Measurements from ENCODE around the gene NUFIP1. TPM values are rescaled to one million over a fixed set of nuclear protein-coding genes. Genes with fewer than 3 reads are reported as not detected.
"Not testable (repeated sequence)": the region's sequence is repeated elsewhere in the genome, so short reads cannot be mapped to it uniquely, and the experiment has no call there.

Gene NUFIP1
- 3.4 and 3.6 TPM in 2 replicates for total RNA-seq (2014; rRNA removed; shearing (Covaris generic); ENCODE audit: low replicate concordance)

DNA sequence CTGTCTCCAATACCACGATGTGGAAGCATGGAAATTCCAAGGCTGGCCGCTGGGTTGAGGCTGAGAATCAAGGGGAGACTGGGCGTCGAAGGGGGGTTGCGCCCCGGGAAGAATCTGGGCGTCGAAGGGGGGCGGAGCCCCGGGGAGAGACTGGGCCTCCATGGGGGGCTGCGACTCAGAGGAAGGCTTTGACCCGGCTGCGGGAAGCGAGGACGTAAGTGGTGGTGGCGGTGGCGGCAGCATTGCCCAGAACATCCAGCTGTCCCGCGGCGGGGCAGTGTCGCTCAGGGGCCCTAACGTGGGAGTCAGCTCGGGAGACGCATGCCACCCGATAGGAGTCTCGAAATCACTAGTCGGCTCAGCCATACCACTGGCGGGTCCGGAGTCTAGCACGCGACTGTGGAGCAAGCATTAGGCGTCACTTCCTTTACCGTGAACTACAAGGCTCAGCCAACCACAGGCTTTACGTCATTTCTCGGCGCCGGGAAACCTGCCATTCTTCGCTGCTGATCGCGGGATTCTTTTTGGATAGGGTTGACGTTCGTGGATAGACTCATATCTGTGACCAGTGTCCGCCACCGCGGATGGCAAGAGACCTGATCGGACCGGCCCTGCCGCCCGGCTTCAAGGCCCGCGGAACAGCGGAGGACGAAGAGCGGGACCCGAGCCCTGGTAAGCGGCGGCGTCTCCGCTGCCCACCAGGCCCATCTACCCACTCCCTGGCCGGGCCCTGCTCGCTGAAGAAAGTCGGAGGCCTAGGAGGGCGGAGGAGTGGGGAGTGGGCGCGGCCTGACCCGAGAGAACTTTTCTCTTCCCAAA lies at the start of gene NUFIP1, which contains the start of gene GPALPP1:
Gene NUFIP1, minus strand, starts transcription at position 401 of the 819 bp plus-strand sequence. Its CDS starts 35 bp downstream, at position 366.
Gene GPALPP1, plus strand, starts transcription at position 468 of the 819 bp plus-strand sequence. Its CDS starts 117 bp downstream, at position 585.
- in situ Hi-C loops (cut with HindIII; ENCODE audit: low pct_unique_long_range_greater_than_20kb, low sequenced_read_pairs), result no loop called here
- peak; percentile 74 for DNase-seq (ENCODE audit: low read depth)

- in situ Hi-C loops (cut with HindIII; ENCODE audit: low pct_unique_long_range_greater_than_20kb, low sequenced_read_pairs), result no loop called here
- DNase-seq (ENCODE audit: low read depth), result no peak
These were observed 46.9 kb upstream of the NUFIP1 start for GRCh38 chr13:45036206-45036605.

DNA sequence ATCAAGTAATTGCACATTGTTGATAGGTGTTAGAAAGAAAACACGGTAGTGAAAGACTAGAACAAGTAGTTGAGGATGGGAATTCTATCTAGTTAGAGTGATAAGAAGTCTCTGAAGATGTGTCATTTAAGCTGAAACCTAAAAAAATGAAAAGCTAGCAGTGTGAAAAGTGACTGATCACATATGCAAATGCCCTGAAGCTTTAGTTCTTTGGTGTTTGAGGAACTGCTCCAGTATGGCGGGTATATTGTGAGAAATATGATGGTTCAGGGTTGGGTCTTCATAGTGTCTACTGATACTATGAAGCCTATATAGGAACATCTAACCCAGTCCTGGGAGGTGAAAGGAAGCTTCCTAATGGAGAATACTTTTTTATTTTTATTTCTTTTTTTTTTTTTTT lies 45.1 kb upstream of the NUFIP1 start:
- DNase-seq (ENCODE audit: low read depth), result no peak
- in situ Hi-C loops (cut with HindIII; ENCODE audit: low pct_unique_long_range_greater_than_20kb, low sequenced_read_pairs), result no loop called here

DNA sequence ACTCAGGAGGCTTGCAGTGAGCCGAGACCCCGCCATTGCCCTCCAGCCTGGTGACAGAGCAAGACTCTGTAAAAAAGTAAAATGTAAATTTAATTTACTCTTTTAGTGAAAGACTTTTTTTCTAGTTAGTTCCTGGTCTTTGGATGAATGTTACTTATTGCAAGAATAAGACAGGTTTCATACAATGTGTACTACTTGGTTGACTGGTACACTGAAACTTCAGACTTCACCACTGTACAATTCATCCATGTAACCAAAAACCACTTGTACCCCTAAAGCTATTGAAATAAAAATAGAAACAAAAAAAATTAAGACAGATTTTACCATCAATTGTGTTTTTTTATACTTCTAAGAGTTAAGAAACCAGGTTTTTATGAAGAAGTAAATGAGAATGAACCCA lies 35.6 kb upstream of the NUFIP1 start:
- no peak for DNase-seq (ENCODE audit: low read depth)
- in situ Hi-C loops (cut with HindIII; ENCODE audit: low pct_unique_long_range_greater_than_20kb, low sequenced_read_pairs), result no loop called here

DNA sequence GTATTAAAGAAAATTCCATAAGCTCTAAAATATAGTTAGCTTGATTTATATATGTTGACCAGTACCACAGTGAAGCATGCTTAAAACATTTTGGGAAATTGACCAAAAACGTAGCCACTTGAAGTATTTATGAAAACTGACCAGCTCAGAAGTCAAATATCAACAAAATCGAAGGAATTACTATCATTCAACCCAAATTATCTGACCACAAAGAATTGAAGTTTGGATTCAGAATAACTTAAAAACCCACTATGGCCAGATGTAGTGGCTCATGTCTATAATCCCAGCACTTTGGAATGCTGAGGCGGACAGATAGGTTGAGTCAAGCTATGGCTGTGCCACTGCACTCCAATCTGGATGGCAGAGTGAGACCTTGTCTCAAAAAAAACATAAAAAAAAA lies 32.0 kb upstream of the NUFIP1 start:
- no peak for DNase-seq (ENCODE audit: low read depth)
- in situ Hi-C loops (cut with HindIII; ENCODE audit: low pct_unique_long_range_greater_than_20kb, low sequenced_read_pairs), result no loop called here

GRCh38 chr13:45019981-45020380 lies 30.7 kb upstream of the NUFIP1 start:
- DNase-seq (ENCODE audit: low read depth); in situ Hi-C loops (cut with HindIII; ENCODE audit: low pct_unique_long_range_greater_than_20kb, low sequenced_read_pairs): not testable (repeated sequence)

- in situ Hi-C loops (cut with HindIII; ENCODE audit: low pct_unique_long_range_greater_than_20kb, low sequenced_read_pairs), result no loop called here
- DNase-seq (ENCODE audit: low read depth), result no peak
These were observed 27.6 kb upstream of the NUFIP1 start for GRCh38 chr13:45016792-45017425.

- DNase-seq (ENCODE audit: low read depth), result no peak
- in situ Hi-C loops (cut with HindIII; ENCODE audit: low pct_unique_long_range_greater_than_20kb, low sequenced_read_pairs), result no loop called here
These were observed 26.0 kb upstream of the NUFIP1 start for GRCh38 chr13:45015300-45015699.

DNA sequence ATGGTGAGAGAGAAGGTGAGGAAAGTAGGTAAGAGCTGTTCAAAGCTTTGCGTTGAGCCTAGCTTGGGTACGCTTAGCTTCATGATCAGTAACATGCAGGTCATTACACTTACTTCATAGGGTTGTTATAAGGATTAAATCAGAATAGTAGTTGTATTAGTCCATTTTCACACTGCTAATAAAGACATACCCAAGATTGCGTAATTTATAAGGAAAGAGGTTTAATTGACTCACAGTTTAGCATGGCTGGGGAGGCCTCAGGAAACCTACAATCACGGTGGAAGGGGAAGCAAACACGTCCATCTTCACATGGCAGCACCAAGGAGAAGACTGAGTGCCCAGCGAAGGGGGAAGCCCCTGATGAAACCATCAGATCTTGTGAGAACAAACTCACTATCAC lies 21.9 kb upstream of the NUFIP1 start:
- no peak for DNase-seq (ENCODE audit: low read depth)
- in situ Hi-C loops (cut with HindIII; ENCODE audit: low pct_unique_long_range_greater_than_20kb, low sequenced_read_pairs), result no loop called here

DNA sequence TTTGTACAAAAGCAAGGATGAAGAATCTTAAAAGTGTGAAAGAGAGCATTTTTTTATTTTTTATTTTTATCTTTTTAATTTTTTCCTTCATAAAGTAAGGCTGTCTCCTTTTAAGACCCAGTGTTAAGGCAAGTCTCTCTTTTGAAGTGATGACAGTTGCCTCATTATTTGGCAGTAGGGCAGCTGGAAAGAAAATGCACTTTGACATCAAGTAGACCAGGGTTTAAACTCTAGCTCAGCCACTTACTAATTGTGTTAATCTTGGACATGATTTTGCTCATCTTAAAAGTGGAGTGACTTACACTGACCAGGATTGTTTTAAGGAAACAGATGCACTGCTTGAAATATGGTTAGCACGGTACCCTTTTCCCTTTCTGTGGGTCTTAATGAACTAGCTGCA lies 18.6 kb upstream of the NUFIP1 start:
- no peak for DNase-seq (ENCODE audit: low read depth)
- in situ Hi-C loops (cut with HindIII; ENCODE audit: low pct_unique_long_range_greater_than_20kb, low sequenced_read_pairs), result no loop called here

GRCh38 chr13:45007225-45007624 lies 18.0 kb upstream of the NUFIP1 start:
- in situ Hi-C loops (cut with HindIII; ENCODE audit: low pct_unique_long_range_greater_than_20kb, low sequenced_read_pairs), result no loop called here
- DNase-seq (ENCODE audit: low read depth), result no peak

DNA sequence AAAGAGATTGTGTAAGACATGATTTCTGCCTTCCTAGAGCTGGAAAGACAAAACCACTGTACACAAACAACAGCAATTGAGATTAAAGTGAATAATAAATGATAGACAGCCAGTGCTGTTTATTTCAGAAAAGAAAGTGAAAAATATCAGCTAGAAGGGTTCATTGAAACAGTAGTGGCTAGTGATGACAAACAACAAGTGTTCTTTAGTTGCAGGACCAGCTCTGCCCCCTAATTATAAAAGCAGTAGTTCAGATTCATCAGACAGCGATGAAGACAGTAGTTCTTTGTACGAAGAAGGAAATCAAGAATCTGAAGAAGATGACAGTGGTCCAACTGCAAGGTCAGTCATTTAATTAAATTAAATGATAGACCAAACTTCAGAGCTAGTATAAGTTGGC lies 14.8 kb upstream of the NUFIP1 start:
- no peak for DNase-seq (ENCODE audit: low read depth)
- in situ Hi-C loops (cut with HindIII; ENCODE audit: low pct_unique_long_range_greater_than_20kb, low sequenced_read_pairs), result no loop called here

GRCh38 chr13:45003417-45003816 lies 14.1 kb upstream of the NUFIP1 start:
- in situ Hi-C loops (cut with HindIII; ENCODE audit: low pct_unique_long_range_greater_than_20kb, low sequenced_read_pairs), result no loop called here
- DNase-seq (ENCODE audit: low read depth), result no peak

DNA sequence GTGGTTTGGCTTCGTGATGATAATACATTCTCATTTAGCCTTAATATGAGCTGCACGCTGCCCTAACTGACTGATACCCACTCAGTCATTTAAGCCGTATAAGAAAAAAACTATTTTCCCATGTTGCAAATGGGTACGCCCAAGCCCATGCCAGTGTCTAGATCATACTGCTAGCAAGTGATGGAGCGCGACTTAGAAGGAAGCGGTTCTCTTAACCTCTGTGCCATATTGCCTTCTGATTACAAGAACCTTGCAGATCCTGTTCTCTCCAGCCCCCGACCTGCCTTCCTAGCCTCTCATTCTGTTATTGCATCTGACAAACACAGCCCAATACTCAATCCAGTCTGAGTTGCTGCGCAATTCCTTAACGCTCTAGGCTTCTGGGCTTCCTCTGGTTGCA lies 670 bp upstream of the NUFIP1 start:
- DNase-seq (ENCODE audit: low read depth), result no peak
- in situ Hi-C loops (cut with HindIII; ENCODE audit: low pct_unique_long_range_greater_than_20kb, low sequenced_read_pairs), result no loop called here

DNA sequence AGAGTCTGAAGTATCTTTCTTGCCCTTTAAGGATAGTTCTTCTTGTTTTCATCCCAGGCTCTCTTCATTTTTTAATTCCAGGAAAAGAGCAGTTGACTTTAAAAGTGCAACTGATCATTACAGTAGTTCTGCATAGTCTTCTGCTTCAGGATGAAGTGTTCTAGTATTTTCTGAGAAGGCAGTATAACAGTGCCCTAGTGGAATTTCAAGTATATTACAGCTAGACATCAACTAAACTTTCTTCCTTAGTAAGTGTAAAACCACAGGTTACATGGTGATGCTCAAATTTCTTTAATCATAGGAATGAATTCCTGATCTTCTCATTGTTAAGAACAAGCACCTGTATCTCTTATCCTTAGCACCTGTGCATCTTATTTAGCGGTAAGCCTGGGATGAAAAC lies 10.9 kb downstream of the NUFIP1 start:
- DNase-seq (ENCODE audit: low read depth), result no peak
- in situ Hi-C loops (cut with HindIII; ENCODE audit: low pct_unique_long_range_greater_than_20kb, low sequenced_read_pairs), result no loop called here

- DNase-seq (ENCODE audit: low read depth), result no peak
- in situ Hi-C loops (cut with HindIII; ENCODE audit: low pct_unique_long_range_greater_than_20kb, low sequenced_read_pairs), result no loop called here
These were observed 12.2 kb downstream of the NUFIP1 start for GRCh38 chr13:44976949-44977583.

- no peak for DNase-seq (ENCODE audit: low read depth)
- in situ Hi-C loops (cut with HindIII; ENCODE audit: low pct_unique_long_range_greater_than_20kb, low sequenced_read_pairs), result no loop called here
These were observed 13.1 kb downstream of the NUFIP1 start for GRCh38 chr13:44976196-44976595.

DNA sequence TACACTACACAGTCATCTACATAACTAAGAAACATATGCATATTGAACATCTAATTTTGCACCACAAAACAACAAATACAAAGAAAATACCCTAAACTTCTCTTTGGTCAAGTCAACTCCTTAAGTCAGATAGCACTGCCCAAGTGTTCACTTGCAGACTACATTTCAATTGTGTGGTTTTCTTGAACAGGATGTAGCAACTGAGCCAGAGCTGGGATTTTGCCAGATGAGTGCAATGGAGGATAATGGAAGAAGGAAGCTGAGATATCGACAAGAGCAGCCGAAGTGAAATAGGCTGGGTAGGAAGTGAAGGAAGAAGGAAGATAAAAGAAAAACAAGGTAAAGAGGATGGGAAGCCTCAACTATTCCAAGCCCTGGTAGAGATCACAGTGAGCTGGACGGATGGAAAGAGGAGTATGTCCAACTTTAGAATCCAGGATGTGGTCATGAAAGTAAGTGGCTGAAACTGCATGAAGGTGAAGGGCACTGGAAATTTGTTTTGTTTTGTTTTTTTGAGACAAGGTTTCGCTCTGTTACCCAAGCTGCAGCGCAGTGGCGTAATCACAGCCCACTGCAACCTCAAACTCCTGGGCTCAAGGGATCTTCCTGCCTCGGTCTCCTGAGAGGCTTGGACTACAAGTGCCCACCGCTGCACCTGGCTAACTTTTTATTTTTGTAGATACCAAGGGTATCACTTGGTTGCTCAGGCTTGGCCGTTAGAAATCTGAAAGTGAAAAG lies 15.0 kb downstream of the NUFIP1 start:
- in situ Hi-C loops (cut with HindIII; ENCODE audit: low pct_unique_long_range_greater_than_20kb, low sequenced_read_pairs), result no loop called here
- DNase-seq (ENCODE audit: low read depth), result no peak
